ENCODE data around the gene PDE9A.

The PDE9A gene

GRCh38 chr21:42721341-42721824 is 68.0 kb downstream of the PDE9A start:
- no peak for DNase-seq

GRCh38 chr21:42722153-42722552 is 68.7 kb downstream of the PDE9A start:
- no peak for DNase-seq

- DNase-seq, result no peak
These were observed 69.5 kb downstream of the PDE9A start for GRCh38 chr21:42722808-42723473.

- DNase-seq, result no peak
These were observed 71.0 kb downstream of the PDE9A start for GRCh38 chr21:42724226-42724920.

- no peak for DNase-seq
These were observed 72.1 kb downstream of the PDE9A start for GRCh38 chr21:42725416-42725930.

- no peak for DNase-seq
These were observed 78.0 kb downstream of the PDE9A start for GRCh38 chr21:42731264-42732032.

- no peak for DNase-seq
These were observed 78.6 kb downstream of the PDE9A start for GRCh38 chr21:42732033-42732410.

GRCh38 chr21:42733037-42733627 is 79.7 kb downstream of the PDE9A start:
- no peak for DNase-seq

GRCh38 chr21:42733874-42734273 is 80.5 kb downstream of the PDE9A start:
- DNase-seq, result no peak

- peak; percentile 12 for DNase-seq
These were observed 81.0 kb downstream of the PDE9A start for GRCh38 chr21:42734323-42734971.

- DNase-seq, result no peak
These were observed 81.6 kb downstream of the PDE9A start for GRCh38 chr21:42735061-42735460.

GRCh38 chr21:42735944-42736343 is 82.5 kb downstream of the PDE9A start:
- no peak for DNase-seq

- no peak for DNase-seq
These were observed 83.4 kb downstream of the PDE9A start for GRCh38 chr21:42736646-42737350.

GRCh38 chr21:42737951-42738590 is 84.7 kb downstream of the PDE9A start:
- DNase-seq, result peak; percentile 61

GRCh38 chr21:42739061-42739931 is 85.9 kb downstream of the PDE9A start:
- no peak for DNase-seq

- DNase-seq, result no peak
These were observed 87.0 kb downstream of the PDE9A start for GRCh38 chr21:42740405-42740909.

GRCh38 chr21:42741066-42741465 is 87.6 kb downstream of the PDE9A start:
- no peak for DNase-seq

- DNase-seq, result no peak
These were observed 91.4 kb downstream of the PDE9A start for GRCh38 chr21:42744520-42745445.

Data from CD4-positive, alpha-beta T cell treated with Interleukin-12 subunit alpha and Interleukin-12 subunit beta, for 1 hour (primary cell).